HepG2 (cell line): ENCODE data around the gene B4GALT3. TPM values are rescaled to one million over a fixed set of nuclear protein-coding genes. Genes with fewer than 3 reads are reported as not detected.

Source experiments
- AKAP8 ChIP-seq: sonication (generic); formaldehyde crosslinking; IDR thresholded peaks from 2 replicates; pipeline ENCODE4 v1.5.1; 2020; ENCODE audit warnings: mild to moderate bottlenecking, missing genetic modification reagents
- ATAD3A ChIP-seq: sonication (generic); formaldehyde crosslinking; IDR thresholded peaks from 2 replicates; pipeline ENCODE4 v1.4.0; 2020; ENCODE audit warnings: missing genetic modification reagents
- FOXO1 ChIP-seq: sonication (generic); formaldehyde crosslinking; IDR thresholded peaks from 2 replicates; pipeline ENCODE4 v1.4.0; 2020; ENCODE audit warnings: missing genetic modification reagents
- HCFC1 ChIP-seq: fragments of 150-350 bp; IDR thresholded peaks from 2 replicates; pipeline ENCODE4 v1.6.1; 2014; ENCODE audit warnings: low read depth, low read length
- JUN ChIP-seq: sonication (generic); formaldehyde crosslinking; IDR thresholded peaks from 2 replicates; pipeline ENCODE4 v1.4.0; 2020; ENCODE audit warnings: mild to moderate bottlenecking, missing genetic modification reagents
- JUND ChIP-seq: sonication (generic); formaldehyde crosslinking; IDR thresholded peaks from 2 replicates; pipeline ENCODE4 v1.8.0; 2022; ENCODE audit warnings: mild to moderate bottlenecking, missing genetic modification reagents
- MTF2 ChIP-seq: sonication (generic); formaldehyde crosslinking; IDR thresholded peaks from 2 replicates; pipeline ENCODE4 v1.5.0; 2020; ENCODE audit warnings: missing genetic modification reagents, borderline replicate concordance
- SATB2 ChIP-seq: sonication (generic); formaldehyde crosslinking; IDR thresholded peaks from 2 replicates; pipeline ENCODE4 v1.5.0; 2020; ENCODE audit warnings: missing genetic modification reagents
- SIX4 ChIP-seq: sonication (generic); formaldehyde crosslinking; IDR thresholded peaks from 2 replicates; pipeline ENCODE4 v1.4.0; 2020; ENCODE audit warnings: missing genetic modification reagents
- ZBTB42 ChIP-seq: sonication (generic); formaldehyde crosslinking; IDR thresholded peaks from 2 replicates; pipeline ENCODE4 v1.5.0; 2020; ENCODE audit warnings: mild to moderate bottlenecking, missing genetic modification reagents
- ZFP41 ChIP-seq: sonication (generic); formaldehyde crosslinking; IDR thresholded peaks from 2 replicates; pipeline ENCODE4 v1.4.0; 2020; ENCODE audit warnings: mild to moderate bottlenecking, missing genetic modification reagents, borderline replicate concordance
- ZNF10 ChIP-seq: sonication (generic); formaldehyde crosslinking; IDR thresholded peaks from 2 replicates; pipeline ENCODE4 v1.4.0; 2020; ENCODE audit warnings: mild to moderate bottlenecking, low read depth, missing genetic modification reagents, borderline replicate concordance
- ZNF703 ChIP-seq: sonication (generic); formaldehyde crosslinking; IDR thresholded peaks from 2 replicates; pipeline ENCODE4 v1.5.1; 2020; ENCODE audit warnings: missing genetic modification reagents, mild to moderate bottlenecking, moderate library complexity, borderline replicate concordance
- ZNF772 ChIP-seq: sonication (generic); formaldehyde crosslinking; IDR thresholded peaks from 2 replicates; pipeline ENCODE4 v1.5.0; 2020; ENCODE audit warnings: mild to moderate bottlenecking, missing genetic modification reagents
- ZNF883 ChIP-seq: sonication (generic); formaldehyde crosslinking; IDR thresholded peaks from 2 replicates; pipeline ENCODE4 v1.5.1; 2020; ENCODE audit warnings: mild to moderate bottlenecking, missing genetic modification reagents; ENCODE audit errors: not compliant biosample characterization
- polyA plus RNA-seq, 8 experiments: library from polyadenylated mRNA; depleted of rRNA in 3 of 8; stranded (reverse) in 7 of 8; unstranded in 1 of 8; fragments of >200 nt; fragmentation: Illumina TruSeq in 4 of 8; extraction: Trizol in 4 of 8; gene quantifications; 2 replicates each; pipeline versions ENCODE4 v1.2.1 to v1.2.3, GENCODE V29; 2011 to 2016; ENCODE audit warnings: low read depth in 4 of 8, missing spikeins in 1 of 8, mixed read lengths in 1 of 8; ENCODE audit not compliant: insufficient read depth in 1 of 8
- total RNA-seq, 5 experiments: library from RNA; depleted of rRNA; stranded (reverse); fragments of >200 nt; fragmentation: Illumina TruSeq; extraction: Trizol; gene quantifications; 2 replicates each; pipeline ENCODE4 v1.2.3, GENCODE V29; 2016; ENCODE audit warnings: low read depth in 1 of 5
- TF ChIP-seq, protein P1 (sequence below): IDR thresholded peaks from 2 replicates; pipeline ENCODE4 v1.6.1; 2016; ENCODE audit warnings: low read depth, control low read depth
- TF ChIP-seq, protein P2 (sequence below): sonication (generic); formaldehyde crosslinking; IDR thresholded peaks from 2 replicates; pipeline ENCODE4 v1.4.0; 2020; ENCODE audit warnings: missing genetic modification reagents
- TF ChIP-seq, protein P3 (sequence below): sonication (generic); formaldehyde crosslinking; IDR thresholded peaks from 2 replicates; pipeline ENCODE4 v1.4.0; 2020; ENCODE audit warnings: missing genetic modification reagents, borderline replicate concordance
- TF ChIP-seq, protein P4 (sequence below): sonication (generic); formaldehyde crosslinking; IDR thresholded peaks from 2 replicates; pipeline ENCODE4 v1.4.0; 2020; ENCODE audit warnings: mild to moderate bottlenecking, missing genetic modification reagents

The B4GALT3 gene
- total and polyA plus RNA-seq, 2 of the 13 experiments (the other 11 are each of a cell fraction or from before 2014, with no cell fraction given) = 35.6 to 40.4 TPM

DNA sequence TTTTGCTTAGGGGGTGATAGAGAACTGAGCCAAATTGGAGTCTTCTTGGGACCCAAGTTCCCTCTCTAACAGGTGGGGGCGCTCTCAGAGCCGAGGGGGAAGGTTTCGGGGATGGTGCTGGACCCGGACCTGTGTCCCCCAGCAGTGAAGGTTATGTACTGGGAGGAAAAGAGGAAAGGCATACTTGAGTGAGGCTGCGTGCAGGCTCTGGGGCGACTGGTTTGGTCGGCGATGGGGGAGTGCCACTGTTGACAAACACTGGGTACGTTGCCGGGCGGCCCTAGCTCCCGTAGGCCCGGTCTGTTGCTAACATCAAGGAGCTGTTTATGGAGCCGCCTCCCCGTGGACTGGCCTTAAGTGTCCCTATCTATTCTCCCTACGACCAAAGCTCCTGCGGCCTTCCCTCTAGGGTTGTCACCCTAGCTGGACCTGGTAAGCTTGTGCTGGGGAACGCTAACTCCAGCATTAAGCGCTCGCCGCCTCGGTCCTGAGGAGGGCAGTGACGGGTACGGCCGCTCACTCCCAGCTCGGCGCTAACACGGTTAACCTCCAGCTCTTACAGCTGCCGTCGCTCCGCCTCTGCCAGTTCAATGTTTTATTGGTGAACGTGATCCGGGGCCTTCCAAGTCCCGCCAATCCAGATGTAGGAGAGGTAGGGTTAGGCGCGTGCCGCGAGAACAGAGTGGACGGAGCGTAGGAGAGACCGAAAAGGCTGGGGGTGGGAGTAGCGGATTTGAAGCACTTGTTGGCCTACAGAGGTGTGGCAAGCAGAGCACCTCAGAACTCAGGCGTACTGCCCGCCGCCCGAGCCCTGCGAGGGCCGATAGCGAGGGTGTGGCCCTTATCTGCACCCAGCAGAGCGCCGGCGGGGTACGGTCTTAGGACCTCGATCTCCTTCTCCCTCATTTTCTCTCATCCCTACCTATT is 11.3 kb downstream of the B4GALT3 start, which contains the start of gene PPOX (continued):
- TF ChIP-seq JUND (CRISPR knock-in tag) (no peak), FOXO1 (no peak), HCFC1 (no peak), MTF2 (CRISPR knock-in tag) (no peak), ATAD3A (CRISPR knock-in tag) (no peak), SATB2 (CRISPR knock-in tag) (0 out of 2 replicates have a peak, but pooled peaks have one; percentile 41), ZFP41 (CRISPR knock-in tag) (no peak), AKAP8 (no peak), ZNF883 (CRISPR knock-in tag) (no peak), JUN (CRISPR knock-in tag) (no peak), SIX4 (CRISPR knock-in tag) (no peak), ZNF772 (CRISPR knock-in tag) (no peak; the same call in 1 of the 2 replicates), ZNF703 (CRISPR knock-in tag) (no peak), ZNF10 (no peak), ZBTB42 (no peak)
- TF ChIP-seq, protein P1, sequence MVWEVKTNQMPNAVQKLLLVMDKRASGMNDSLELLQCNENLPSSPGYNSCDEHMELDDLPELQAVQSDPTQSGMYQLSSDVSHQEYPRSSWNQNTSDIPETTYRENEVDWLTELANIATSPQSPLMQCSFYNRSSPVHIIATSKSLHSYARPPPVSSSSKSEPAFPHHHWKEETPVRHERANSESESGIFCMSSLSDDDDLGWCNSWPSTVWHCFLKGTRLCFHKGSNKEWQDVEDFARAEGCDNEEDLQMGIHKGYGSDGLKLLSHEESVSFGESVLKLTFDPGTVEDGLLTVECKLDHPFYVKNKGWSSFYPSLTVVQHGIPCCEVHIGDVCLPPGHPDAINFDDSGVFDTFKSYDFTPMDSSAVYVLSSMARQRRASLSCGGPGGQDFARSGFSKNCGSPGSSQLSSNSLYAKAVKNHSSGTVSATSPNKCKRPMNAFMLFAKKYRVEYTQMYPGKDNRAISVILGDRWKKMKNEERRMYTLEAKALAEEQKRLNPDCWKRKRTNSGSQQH (CRISPR knock-in tag) = peak; percentile 48; the same call in 1 of the 2 replicates
- TF ChIP-seq, protein P2, sequence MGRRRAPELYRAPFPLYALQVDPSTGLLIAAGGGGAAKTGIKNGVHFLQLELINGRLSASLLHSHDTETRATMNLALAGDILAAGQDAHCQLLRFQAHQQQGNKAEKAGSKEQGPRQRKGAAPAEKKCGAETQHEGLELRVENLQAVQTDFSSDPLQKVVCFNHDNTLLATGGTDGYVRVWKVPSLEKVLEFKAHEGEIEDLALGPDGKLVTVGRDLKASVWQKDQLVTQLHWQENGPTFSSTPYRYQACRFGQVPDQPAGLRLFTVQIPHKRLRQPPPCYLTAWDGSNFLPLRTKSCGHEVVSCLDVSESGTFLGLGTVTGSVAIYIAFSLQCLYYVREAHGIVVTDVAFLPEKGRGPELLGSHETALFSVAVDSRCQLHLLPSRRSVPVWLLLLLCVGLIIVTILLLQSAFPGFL = no peak
- TF ChIP-seq, protein P3, sequence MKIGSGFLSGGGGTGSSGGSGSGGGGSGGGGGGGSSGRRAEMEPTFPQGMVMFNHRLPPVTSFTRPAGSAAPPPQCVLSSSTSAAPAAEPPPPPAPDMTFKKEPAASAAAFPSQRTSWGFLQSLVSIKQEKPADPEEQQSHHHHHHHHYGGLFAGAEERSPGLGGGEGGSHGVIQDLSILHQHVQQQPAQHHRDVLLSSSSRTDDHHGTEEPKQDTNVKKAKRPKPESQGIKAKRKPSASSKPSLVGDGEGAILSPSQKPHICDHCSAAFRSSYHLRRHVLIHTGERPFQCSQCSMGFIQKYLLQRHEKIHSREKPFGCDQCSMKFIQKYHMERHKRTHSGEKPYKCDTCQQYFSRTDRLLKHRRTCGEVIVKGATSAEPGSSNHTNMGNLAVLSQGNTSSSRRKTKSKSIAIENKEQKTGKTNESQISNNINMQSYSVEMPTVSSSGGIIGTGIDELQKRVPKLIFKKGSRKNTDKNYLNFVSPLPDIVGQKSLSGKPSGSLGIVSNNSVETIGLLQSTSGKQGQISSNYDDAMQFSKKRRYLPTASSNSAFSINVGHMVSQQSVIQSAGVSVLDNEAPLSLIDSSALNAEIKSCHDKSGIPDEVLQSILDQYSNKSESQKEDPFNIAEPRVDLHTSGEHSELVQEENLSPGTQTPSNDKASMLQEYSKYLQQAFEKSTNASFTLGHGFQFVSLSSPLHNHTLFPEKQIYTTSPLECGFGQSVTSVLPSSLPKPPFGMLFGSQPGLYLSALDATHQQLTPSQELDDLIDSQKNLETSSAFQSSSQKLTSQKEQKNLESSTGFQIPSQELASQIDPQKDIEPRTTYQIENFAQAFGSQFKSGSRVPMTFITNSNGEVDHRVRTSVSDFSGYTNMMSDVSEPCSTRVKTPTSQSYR (CRISPR knock-in tag) = peak; percentile 21; the same call in 1 of the 2 replicates
- TF ChIP-seq, protein P4, sequence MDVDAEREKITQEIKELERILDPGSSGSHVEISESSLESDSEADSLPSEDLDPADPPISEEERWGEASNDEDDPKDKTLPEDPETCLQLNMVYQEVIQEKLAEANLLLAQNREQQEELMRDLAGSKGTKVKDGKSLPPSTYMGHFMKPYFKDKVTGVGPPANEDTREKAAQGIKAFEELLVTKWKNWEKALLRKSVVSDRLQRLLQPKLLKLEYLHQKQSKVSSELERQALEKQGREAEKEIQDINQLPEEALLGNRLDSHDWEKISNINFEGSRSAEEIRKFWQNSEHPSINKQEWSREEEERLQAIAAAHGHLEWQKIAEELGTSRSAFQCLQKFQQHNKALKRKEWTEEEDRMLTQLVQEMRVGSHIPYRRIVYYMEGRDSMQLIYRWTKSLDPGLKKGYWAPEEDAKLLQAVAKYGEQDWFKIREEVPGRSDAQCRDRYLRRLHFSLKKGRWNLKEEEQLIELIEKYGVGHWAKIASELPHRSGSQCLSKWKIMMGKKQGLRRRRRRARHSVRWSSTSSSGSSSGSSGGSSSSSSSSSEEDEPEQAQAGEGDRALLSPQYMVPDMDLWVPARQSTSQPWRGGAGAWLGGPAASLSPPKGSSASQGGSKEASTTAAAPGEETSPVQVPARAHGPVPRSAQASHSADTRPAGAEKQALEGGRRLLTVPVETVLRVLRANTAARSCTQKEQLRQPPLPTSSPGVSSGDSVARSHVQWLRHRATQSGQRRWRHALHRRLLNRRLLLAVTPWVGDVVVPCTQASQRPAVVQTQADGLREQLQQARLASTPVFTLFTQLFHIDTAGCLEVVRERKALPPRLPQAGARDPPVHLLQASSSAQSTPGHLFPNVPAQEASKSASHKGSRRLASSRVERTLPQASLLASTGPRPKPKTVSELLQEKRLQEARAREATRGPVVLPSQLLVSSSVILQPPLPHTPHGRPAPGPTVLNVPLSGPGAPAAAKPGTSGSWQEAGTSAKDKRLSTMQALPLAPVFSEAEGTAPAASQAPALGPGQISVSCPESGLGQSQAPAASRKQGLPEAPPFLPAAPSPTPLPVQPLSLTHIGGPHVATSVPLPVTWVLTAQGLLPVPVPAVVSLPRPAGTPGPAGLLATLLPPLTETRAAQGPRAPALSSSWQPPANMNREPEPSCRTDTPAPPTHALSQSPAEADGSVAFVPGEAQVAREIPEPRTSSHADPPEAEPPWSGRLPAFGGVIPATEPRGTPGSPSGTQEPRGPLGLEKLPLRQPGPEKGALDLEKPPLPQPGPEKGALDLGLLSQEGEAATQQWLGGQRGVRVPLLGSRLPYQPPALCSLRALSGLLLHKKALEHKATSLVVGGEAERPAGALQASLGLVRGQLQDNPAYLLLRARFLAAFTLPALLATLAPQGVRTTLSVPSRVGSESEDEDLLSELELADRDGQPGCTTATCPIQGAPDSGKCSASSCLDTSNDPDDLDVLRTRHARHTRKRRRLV (CRISPR knock-in tag) = peak; percentile 57; the same call in 1 of the 2 replicates
